ENCODE results near the gene SAP130.

SAP130 gene

GRCh38 chr2:128027801-128028667, at the start of gene SAP130:
TSS of gene SAP130 (minus strand) at chr2:128028059. CDS start at chr2:128026292, 1,767 bp downstream.
- peak; percentile 99 for DNase-seq

DNA sequence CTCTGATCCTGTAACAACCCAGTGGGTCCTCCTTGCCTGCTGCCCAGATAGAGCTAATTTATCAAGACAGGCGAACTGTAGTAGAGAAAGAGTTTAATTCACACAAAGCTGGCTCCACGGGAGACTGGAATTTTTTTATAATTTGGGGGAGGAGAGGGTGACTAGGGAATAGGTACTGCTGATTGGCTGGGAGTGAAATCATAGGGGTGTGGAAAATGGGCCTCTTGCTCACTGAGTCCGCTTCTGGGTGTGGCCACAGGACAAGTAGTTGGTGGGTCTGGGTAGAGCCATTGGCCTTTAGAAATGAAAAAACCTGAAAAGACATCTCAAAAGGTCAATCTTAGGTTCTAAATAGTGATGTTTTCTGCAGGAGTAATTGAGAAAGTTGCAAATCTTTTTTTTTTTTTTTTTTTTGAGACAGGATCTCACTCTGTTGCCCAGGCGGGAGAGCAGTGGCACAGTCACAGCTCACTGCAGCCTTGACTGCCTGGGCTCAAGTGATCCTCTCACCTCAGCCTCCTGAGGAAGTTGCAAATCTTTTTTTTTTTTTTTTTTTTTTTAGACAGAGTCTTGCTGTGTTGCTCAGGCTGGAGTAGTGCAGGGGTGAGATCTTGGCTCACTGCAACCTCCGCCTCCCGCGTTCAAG, 48.7 kb upstream of the SAP130 start:
- DNase-seq, result no peak

GRCh38 chr2:128073278-128073677, 45.4 kb upstream of the SAP130 start:
- no peak for DNase-seq

GRCh38 chr2:128069769-128070168, 41.9 kb upstream of the SAP130 start:
- no peak for DNase-seq

DNA sequence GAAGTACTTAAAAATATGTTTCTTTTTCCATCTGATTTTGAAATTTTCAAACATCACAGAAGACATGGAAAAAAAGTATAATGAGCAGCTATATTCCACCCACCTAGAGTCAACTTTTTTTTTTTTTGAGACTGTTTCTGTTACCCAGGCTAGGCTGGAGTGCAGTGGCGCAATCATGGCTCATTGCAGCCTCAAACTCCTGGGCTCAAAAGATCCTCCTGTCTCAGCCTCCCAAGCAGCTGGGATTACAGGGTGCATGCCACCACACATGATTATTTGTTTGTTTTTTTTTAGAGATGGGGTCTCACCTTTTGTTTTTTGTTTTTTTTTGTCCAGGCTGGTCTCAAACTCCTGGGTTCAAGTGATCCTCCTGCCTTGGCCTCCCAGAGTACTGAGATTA, 36.5 kb upstream of the SAP130 start:
- no peak for DNase-seq

DNA sequence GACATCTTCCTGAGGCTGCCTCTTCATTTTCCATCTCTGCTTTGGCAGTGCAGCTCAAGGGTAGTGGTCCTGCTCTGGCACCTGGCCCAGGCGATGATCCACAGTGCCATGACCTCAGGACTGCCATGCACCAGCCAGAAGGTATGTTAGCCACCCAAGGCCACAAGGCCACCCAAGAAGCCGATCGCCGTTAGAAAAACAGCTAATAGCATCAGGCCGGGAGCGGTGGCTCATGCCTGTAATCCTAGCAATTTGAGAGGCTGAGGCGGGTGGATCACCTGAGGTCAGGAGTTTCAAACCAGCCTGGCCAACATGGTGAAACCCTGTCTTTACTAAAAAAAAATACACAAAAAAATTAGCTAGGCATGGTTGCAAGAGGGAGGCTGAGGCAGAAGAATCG, 34.7 kb upstream of the SAP130 start:
- no peak for DNase-seq

- no peak for DNase-seq
These were observed 30.3 kb upstream of the SAP130 start for GRCh38 chr2:128058114-128058513.

- no peak for DNase-seq
These were observed 29.5 kb upstream of the SAP130 start for GRCh38 chr2:128057334-128057733.

GRCh38 chr2:128054104-128054885, 26.4 kb upstream of the SAP130 start:
- DNase-seq, result no peak

- no peak for DNase-seq
These were observed 25.5 kb upstream of the SAP130 start for GRCh38 chr2:128053331-128053730.

GRCh38 chr2:128043041-128043440, 15.2 kb upstream of the SAP130 start:
- DNase-seq, result no peak

DNA sequence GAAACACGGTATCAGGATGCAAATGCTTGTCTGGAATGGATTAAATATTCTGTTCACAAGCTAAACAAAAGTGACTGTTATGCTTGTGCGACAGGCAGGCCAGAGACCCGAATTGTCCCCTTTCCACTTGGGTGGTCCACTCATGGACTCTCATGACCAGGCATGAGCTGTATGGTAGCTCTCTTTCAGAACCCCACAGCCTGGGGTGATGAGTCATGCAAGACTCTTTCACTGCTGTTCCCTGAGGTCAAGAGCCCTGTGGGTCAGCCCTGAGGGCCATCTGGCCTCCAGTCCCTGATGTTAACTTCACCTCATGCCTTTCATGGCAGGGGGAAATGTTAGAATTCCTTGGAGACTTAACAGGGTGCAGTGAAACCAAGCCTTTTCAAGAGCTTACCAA, 13.7 kb upstream of the SAP130 start:
- no peak for DNase-seq

DNA sequence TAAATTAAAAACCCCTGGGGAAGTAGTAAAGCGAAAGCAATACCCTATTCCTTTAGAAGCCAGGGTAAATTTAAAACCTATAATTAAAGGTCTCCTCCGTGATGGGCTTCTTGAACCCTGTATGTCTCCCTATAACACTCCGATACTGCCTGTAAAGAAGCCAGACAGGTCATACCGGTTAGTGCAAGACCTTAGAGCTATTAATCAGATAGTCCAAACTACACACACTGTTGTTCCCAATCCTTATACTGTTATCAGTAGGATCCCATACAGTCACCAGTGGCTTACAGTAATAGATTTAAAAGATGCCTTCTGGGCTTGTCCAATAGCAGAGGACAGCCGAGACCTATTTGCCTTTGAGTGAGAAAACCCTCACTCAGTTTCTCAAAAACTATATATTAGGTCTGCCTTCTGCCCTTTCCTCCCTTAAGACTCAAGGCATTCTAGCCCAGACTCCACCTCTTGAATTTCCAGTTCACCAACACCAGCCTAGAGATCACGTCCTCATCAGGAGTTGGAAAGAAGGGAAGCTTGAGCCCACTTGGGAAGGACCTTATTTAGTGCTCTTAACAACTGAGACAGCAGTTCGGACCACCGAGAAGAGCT, 12.4 kb upstream of the SAP130 start:
- DNase-seq, result no peak

DNA sequence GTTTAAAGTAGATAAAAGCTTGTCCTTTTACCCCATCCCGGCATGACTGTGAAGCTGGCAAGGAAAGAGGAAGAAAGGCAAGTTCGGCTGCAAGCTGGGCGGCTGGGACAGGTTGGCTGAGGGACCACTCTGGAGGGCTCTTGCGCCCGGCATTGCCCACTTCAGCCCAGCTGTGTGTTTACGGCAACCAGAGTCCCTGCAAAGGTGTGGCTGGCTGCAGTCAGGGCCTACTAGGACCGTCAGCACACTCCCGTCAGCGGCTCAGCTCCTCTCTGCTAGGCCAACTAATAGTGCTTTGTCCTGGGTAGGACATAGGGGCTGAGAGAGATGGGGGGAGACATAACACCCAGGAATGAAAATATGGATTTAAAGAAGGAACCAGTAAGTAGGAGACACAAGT, 11.7 kb upstream of the SAP130 start:
- no peak for DNase-seq

GRCh38 chr2:128038411-128038810, 10.6 kb upstream of the SAP130 start:
- DNase-seq, result no peak

- DNase-seq, result no peak
These were observed 9.8 kb upstream of the SAP130 start for GRCh38 chr2:128037649-128038048.

DNA sequence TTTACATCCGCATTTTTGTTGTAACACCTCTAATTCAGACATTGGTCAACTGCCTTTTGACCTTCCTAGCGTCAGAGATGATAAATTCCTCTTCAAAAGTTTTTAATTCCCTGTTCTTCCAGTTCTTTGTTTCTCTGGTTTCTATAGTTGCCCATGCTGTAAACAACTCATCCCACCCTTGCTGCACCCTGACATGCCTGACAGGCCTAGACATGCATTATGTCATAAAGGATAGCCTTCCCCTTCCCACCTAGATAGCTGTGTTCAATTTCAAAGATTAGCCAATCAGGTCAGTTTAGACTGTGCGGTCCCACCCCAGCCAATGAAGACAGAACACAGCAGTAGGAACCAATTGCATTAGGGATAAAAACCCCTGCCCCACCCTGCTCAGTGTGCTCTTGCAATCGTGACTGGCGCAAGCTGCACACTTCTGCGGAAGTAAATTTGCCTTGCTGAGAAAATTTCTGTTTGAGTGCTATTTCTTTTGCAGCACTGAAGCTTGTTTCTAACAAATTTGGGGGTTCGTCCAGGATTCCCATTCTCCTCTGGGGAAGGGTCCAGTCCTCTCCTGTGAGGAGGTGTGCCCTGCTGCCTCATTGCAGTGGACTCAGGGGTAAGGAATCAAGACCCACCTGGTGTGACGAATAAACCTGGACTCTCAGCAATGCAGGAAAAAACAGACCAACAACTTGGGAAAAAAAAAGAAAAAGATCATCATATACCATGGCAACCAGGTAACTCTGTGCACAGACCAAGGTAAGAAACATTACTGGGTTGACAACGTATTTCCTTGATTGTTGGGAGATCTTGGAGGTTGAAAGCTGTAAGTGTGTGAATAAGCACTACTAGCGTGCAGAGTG, 9.1 kb upstream of the SAP130 start:
- DNase-seq, result no peak

DNA sequence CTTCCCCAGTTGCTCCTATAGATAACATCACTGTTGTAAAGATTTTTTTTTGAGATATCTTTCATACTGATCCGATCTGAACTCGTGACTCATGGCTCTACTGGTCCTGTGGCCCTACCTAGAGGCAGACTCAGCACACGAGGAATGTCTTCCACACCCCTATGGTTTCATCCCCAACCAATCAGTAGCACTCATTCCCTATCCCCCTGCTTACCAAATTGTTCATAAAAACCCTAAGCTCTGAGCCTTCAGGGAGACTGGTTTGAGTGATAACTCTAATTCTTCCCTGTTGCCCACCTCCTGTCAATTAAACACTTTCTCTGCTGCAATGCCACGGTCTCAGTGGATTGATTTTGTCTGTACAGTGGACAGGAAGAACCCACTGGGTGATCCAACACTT, 4.2 kb upstream of the SAP130 start:
- DNase-seq, result no peak

GRCh38 chr2:128028668-128029054, 802 bp upstream of the SAP130 start:
- no peak for DNase-seq

GRCh38 chr2:128027278-128027800, 520 bp downstream of the SAP130 start:
- peak; percentile 99 for DNase-seq

GRCh38 chr2:128026448-128027277, 1.2 kb downstream of the SAP130 start:
- DNase-seq, result no peak

Measured in stimulated activated naive CD4-positive, alpha-beta T cell treated with Interleukin-2 at 50 U/mL for 16 hours (primary cell).